PC-3 (cell line): ENCODE data around the gene FSTL3. TPM values are rescaled to one million over a fixed set of nuclear protein-coding genes. Genes with fewer than 3 reads are reported as not detected.
"Not testable (repeated sequence)": the region's sequence is repeated elsewhere in the genome, so short reads cannot be mapped to it uniquely, and the experiment has no call there.

ENCODE experiments used
- ATAC-seq: fragments of 200-7000 bp; cut with Tn5 transposase; 2 replicates; pipeline ENCODE4 v1.9.1; 2020; ENCODE audit warnings: mild to moderate bottlenecking, moderate library complexity
- BruUV-seq: library from RNA; stranded (reverse); fragments of 400-500 nt; replicated peaks from 2 replicates; lab custom pipeline; 2021; lab: Mats Ljungman, UMichigan
- CTCF ChIA-PET: fragments of 300-600 bp; sonication (Branson Sonifier 250); formaldehyde crosslinking; loops from one replicate; lab custom pipeline; 2022; ENCODE audit warnings: antibody characterized with exemption; lab: Charles Lee
- POLR2A ChIA-PET: fragments of 300-600 bp; sonication (Branson Sonifier 250); formaldehyde crosslinking; loops from one replicate; lab custom pipeline; 2022; ENCODE audit warnings: antibody characterized with exemption; ENCODE audit not compliant: unreplicated experiment; lab: Charles Lee
- DNase-seq: peaks from one replicate; pipeline ENCODE4 v3.0.0-alpha.2; 2015
- H2AFZ ChIP-seq: fragments of 300-600 bp; sonication (generic); 2 replicates; pipeline ENCODE4 v1.6.0; 2016; ENCODE audit warnings: antibody characterized with exemption, low read length
- H3F3A ChIP-seq: fragments of 300-600 bp; sonication (generic); one replicate; pipeline ENCODE4 v1.6.0; 2017; ENCODE audit warnings: antibody characterized with exemption, low read length, control low read depth, mild to moderate bottlenecking; ENCODE audit not compliant: unreplicated experiment
- H3K27ac ChIP-seq: fragments of 300-600 bp; sonication (generic); 2 replicates; pipeline ENCODE4 v1.5.1; 2016; ENCODE audit warnings: mild to moderate bottlenecking, low read length
- H3K27me3 ChIP-seq: fragments of 300-600 bp; sonication (generic); 2 replicates; pipeline ENCODE4 v1.6.1; 2016; ENCODE audit warnings: low read length, mixed read lengths
- H3K36me3 ChIP-seq: fragments of 300-600 bp; sonication (generic); 2 replicates; pipeline ENCODE4 v1.6.1; 2016; ENCODE audit warnings: low read depth, mixed run types, low read length, mixed read lengths
- H3K4me1 ChIP-seq: fragments of 300-600 bp; sonication (generic); 2 replicates; pipeline ENCODE4 v1.5.1; 2016; ENCODE audit warnings: low read length; ENCODE audit not compliant: insufficient read depth
- H3K4me2 ChIP-seq: fragments of 300-600 bp; sonication (generic); 2 replicates; pipeline ENCODE4 v1.6.0; 2016; ENCODE audit warnings: low read length
- H3K4me3 ChIP-seq: fragments of 300-600 bp; sonication (generic); 2 replicates; pipeline ENCODE4 v1.5.1; 2016; ENCODE audit warnings: mild to moderate bottlenecking, low read length, mixed read lengths
- H3K79me2 ChIP-seq: fragments of 300-600 bp; sonication (generic); 2 replicates; pipeline ENCODE4 v1.6.1; 2017; ENCODE audit warnings: low read length, mixed read lengths
- H3K9ac ChIP-seq: fragments of 300-600 bp; sonication (generic); 2 replicates; pipeline ENCODE4 v1.6.0; 2016; ENCODE audit warnings: mild to moderate bottlenecking, low read length
- H3K9me2 ChIP-seq: fragments of 300-600 bp; sonication (generic); replicated peaks from 2 replicates; pipeline ENCODE4 v1.6.1; 2016; ENCODE audit warnings: mixed run types, low read length, mixed read lengths
- H3K9me3 ChIP-seq: fragments of 300-600 bp; sonication (generic); 2 replicates; pipeline ENCODE4 v1.6.1; 2016; ENCODE audit warnings: low read length, mixed read lengths
- H4K20me1 ChIP-seq: fragments of 300-600 bp; sonication (generic); 2 replicates; pipeline ENCODE4 v1.6.1; 2016; ENCODE audit warnings: low read length, mixed read lengths
- CTCF ChIP-seq: fragments of 300-600 bp; sonication (generic); conservative IDR thresholded peaks from 2 replicates; pipeline ENCODE4 v1.5.1; 2017; ENCODE audit warnings: antibody characterized with exemption, low read depth, mild to moderate bottlenecking, low read length
- EZH2phosphoT487 ChIP-seq: fragments of 300-600 bp; sonication (generic); IDR thresholded peaks from 2 replicates; pipeline ENCODE4 v1.6.1; 2018; ENCODE audit warnings: mild to moderate bottlenecking, antibody characterized with exemption, low read length, borderline replicate concordance
- intact Hi-C: fragments of 100-400 bp; cut with micrococcal nuclease; formaldehyde crosslinking; loops from 2 replicates; pipeline ENCODE4 v1.9.0; 2023
- total RNA-seq: library from RNA; depleted of rRNA; stranded (reverse); fragments of >200 nt; gene quantifications from 2 replicates; pipeline ENCODE4 v1.2.3, GENCODE V29; 2014

The FSTL3 gene
- total RNA-seq, 1 experiment from 2014 or later = 53.3 TPM

- intact Hi-C loops = loop anchor here (2.0 kb wide), 1 partner anchor 70 kb away; no protein-coding TSS in a partner anchor
- TF ChIP-seq EZH2phosphoT487 (no peak), CTCF (peak; percentile 73)
- Histone ChIP-seq H3K36me3 (no peaks in the 10 kb centered on the region), H3K79me2 (peaks cover 30% of the 10 kb centered on the region), H3K9me3 (no peaks in the 10 kb centered on the region), H3K9ac (no peak overlapping the region), H2AFZ (peak overlapping the region; percentile 82), H4K20me1 (peaks cover 19% of the 10 kb centered on the region), H3K9me2 (no peaks in the 10 kb centered on the region), H3F3A (no peaks in the 10 kb centered on the region), H3K27me3 (no peaks in the 10 kb centered on the region), H3K4me2 (peak overlapping the region; percentile 76), H3K4me3 (peak overlapping the region; percentile 43; the same call in 1 of the 2 replicates), H3K4me1 (peaks cover 21% of the 10 kb centered on the region), H3K27ac (no peak overlapping the region)
- ATAC-seq (peak; percentile 15), DNase-seq (peak; percentile 82)
- POLR2A ChIA-PET = no interaction called here
- CTCF ChIA-PET = no interaction called here
- no TSS peak for BruUV-seq
Measured at GRCh38 chr19:664913-665443, 11.2 kb upstream of the FSTL3 start.

- DNase-seq = not testable (repeated sequence)
Measured at GRCh38 chr19:666985-667573, 9.1 kb upstream of the FSTL3 start.

GRCh38 chr19:668675-669434 lies 7.3 kb upstream of the FSTL3 start:
- DNase-seq, H3K79me2 ChIP-seq, H3K4me3 ChIP-seq, H3K36me3 ChIP-seq, H3K9me2 ChIP-seq, H3K27me3 ChIP-seq, BruUV-seq, H3K9me3 ChIP-seq, H4K20me1 ChIP-seq, CTCF ChIA-PET, H3K9ac ChIP-seq, H3K4me2 ChIP-seq, H3K27ac ChIP-seq, H2AFZ ChIP-seq, ATAC-seq, POLR2A ChIA-PET, intact Hi-C loops, H3F3A ChIP-seq, H3K4me1 ChIP-seq: not testable (repeated sequence)

More at GRCh38 chr19:666985-667573, 9.1 kb upstream of the FSTL3 start:
- H3F3A ChIP-seq, intact Hi-C loops, H3K4me2 ChIP-seq, H3K36me3 ChIP-seq, H3K4me3 ChIP-seq, H4K20me1 ChIP-seq, H3K9me2 ChIP-seq, H3K27me3 ChIP-seq, H3K9me3 ChIP-seq, POLR2A ChIA-PET, H3K9ac ChIP-seq, ATAC-seq, BruUV-seq, H2AFZ ChIP-seq, H3K27ac ChIP-seq, CTCF ChIA-PET, H3K79me2 ChIP-seq: not testable (repeated sequence)
- H3K4me1 ChIP-seq = peaks cover 13% of the 10 kb centered on the region; the same call in 1 of the 2 replicates
